Measurements from ENCODE around the gene MOGAT2. TPM values are rescaled to one million over a fixed set of nuclear protein-coding genes. Genes with fewer than 3 reads are reported as not detected.
A peak's percentile ranks its signal among the peaks of the same experiment; 100 is the strongest.

MOGAT2 gene
- total and polyA plus RNA-seq, 2 of the 13 experiments (the other 11 are each of a cell fraction or from before 2014, with no cell fraction given): 27.2 to 27.8 TPM

GRCh38 chr11:75721852-75722668 is 4.4 kb downstream of the MOGAT2 start (continued):
- TF ChIP-seq FOXJ3 (CRISPR knock-in tag; IDR thresholded peaks at IDR 0.05; ENCODE audit: borderline replicate concordance) (peak; percentile 55; the same call in 1 of the 2 replicates), HINFP (CRISPR knock-in tag; IDR thresholded peaks at IDR 0.05; ENCODE audit: low read depth) (0 out of 2 replicates have a peak, but pooled peaks have one; percentile 23), SRSF9 (IDR thresholded peaks at IDR 0.05; ENCODE audit: borderline replicate concordance, insufficient read depth, low read depth, low read length, poor library complexity, severe bottlenecking) (no peak), PRDM15 (CRISPR knock-in tag; IDR thresholded peaks at IDR 0.05) (no peak), ATF5 (CRISPR knock-in tag; IDR thresholded peaks at IDR 0.05; ENCODE audit: low read depth) (0 out of 2 replicates have a peak, but pooled peaks have one; percentile 37), MED13 (CRISPR knock-in tag; IDR thresholded peaks at IDR 0.05) (no peak), PATZ1 (CRISPR knock-in tag; IDR thresholded peaks at IDR 0.05) (peak; percentile 47), ZNF333 (CRISPR knock-in tag; IDR thresholded peaks at IDR 0.05; ENCODE audit: borderline replicate concordance) (peak; percentile 84), SNAPC4 (CRISPR knock-in tag; IDR thresholded peaks at IDR 0.05) (peak; percentile 87; the same call in 1 of the 2 replicates), FOXC1 (CRISPR knock-in tag; IDR thresholded peaks at IDR 0.05; ENCODE audit: borderline replicate concordance) (no peak), ZNF724P (CRISPR knock-in tag; IDR thresholded peaks at IDR 0.05; ENCODE audit: borderline replicate concordance) (0 out of 2 replicates have a peak, but pooled peaks have one; percentile 49), POLR2G (IDR thresholded peaks at IDR 0.05; ENCODE audit: low read depth, low read length) (no peak)
